GM19193 (cell line): ENCODE measurements around the gene EFNB2.

Experiments used
- POLR2A ChIP-seq: IDR thresholded peaks from 4 replicates; pipeline ENCODE4 v1.6.1; 2011; ENCODE audit not compliant: insufficient read depth, insufficient read length; ENCODE audit errors: extremely low read depth

The EFNB2 gene, protein sequence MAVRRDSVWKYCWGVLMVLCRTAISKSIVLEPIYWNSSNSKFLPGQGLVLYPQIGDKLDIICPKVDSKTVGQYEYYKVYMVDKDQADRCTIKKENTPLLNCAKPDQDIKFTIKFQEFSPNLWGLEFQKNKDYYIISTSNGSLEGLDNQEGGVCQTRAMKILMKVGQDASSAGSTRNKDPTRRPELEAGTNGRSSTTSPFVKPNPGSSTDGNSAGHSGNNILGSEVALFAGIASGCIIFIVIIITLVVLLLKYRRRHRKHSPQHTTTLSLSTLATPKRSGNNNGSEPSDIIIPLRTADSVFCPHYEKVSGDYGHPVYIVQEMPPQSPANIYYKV

DNA sequence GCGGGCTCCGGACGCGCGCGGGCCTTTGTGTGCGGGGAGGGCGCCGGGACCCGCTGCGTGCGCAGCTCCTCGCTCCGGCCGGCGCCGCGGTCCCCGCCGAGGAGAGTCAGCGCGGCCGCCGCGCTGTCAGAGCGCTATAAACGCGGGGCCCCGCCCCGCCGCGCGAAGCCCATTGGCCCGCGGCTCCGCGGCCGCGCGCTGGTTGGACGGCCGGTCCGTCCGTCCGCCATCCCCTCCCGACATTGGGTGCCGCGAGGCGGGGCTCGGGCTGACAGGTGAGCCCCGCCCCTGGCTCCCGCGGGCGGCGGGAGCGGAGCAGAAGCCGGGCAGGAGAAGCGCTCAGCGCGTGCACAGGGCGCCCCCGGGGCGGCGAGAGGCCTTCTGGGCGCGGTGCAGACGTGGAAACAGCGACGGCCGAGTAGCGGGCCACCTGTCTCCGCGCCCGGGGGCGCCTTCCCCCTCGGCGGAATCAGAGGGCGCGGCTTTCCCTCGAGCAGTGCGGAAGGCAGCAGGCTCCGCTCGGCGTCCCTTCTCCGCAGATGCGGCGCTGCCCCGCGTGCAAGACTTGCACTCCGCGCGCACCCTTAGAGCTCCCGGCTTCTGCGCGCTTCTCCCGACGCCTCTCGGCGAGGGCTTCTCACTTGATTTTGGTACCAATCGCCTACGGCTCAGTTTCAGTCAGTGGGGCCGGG is at the start of gene EFNB2:
Gene EFNB2, minus strand, starts transcription at position 111 of the 692 bp plus-strand sequence. CDS start 698 bp downstream, outside the sequence.
- TF ChIP-seq POLR2A, result peak; percentile 73

GRCh38 chr13:106581225-106581624 is 45.8 kb upstream of the EFNB2 start:
- no peak for TF ChIP-seq POLR2A

GRCh38 chr13:106575896-106576295 is 40.4 kb upstream of the EFNB2 start:
- no peak for TF ChIP-seq POLR2A

DNA sequence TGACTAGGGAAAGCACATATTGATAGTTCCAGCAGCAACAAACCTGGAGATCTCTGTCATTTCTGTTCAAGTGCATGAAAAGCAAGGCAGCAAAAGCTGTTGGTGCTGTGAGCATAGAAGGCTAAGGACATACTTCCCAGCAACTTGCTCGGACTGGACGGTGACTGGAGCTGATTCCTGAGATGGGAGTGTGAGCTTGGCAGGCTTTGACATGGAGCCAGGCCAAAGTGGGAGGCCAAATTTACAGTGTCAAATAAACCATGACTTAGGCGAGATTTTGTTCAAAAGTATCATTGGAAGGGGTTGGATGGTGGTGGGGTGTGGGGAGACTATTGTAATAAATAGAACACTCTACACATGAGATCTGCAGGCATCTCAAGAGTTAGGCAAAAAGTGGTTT is 38.4 kb upstream of the EFNB2 start:
- no peak for TF ChIP-seq POLR2A

DNA sequence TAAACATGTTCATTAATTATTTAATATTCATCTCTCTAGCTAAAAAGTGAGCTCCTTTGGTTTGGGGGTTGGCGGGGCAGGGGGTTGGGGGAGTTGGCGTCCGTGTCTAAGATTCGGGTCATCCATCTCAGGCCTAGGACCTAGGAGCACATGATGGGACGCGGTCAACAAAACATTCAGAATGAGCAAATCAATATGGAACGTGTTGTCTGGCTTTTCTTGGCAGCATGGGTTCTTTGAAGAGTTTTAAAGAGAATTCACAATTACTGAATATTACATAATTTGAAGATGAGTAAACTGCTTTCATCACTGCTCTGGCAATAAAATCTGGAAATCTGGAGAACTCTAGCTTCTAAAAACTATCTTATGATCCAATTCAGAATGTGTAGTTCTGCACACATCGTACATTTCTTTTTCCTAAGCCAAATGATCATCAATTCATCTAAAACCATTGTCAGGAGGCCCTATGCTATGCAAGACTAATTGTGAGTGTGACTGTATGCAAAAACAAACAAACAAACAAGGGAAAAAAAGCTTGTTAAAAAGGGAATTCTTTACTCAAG is 37.9 kb upstream of the EFNB2 start:
- no peak for TF ChIP-seq POLR2A

DNA sequence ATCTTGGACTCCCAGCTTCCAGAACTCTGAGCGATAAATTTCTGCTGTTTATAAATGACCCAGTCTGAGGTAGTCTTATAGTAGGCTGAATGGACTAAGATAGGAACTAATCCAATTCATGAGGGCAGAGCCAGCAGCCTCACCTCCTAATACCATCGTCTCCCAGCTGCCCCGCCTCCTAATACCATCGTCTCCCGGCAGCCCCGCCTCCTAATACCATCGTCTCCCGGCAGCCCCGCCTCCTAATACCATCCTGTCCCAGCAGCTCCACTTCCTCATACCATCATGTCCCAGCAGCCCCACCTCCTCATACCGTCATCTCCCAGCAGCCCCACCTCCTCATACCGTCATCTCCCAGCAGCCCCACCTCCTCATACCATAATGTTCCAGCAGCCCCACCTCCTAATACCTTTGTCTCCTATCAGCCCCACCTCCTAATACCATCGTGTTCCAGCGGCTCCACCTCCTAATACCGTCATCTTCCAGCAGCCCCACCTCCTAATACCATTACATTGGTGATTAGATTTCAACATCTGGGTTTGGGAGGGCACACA is 34.9 kb upstream of the EFNB2 start:
- TF ChIP-seq POLR2A, result no peak

GRCh38 chr13:106569233-106570095 is 34.0 kb upstream of the EFNB2 start:
- no peak for TF ChIP-seq POLR2A

DNA sequence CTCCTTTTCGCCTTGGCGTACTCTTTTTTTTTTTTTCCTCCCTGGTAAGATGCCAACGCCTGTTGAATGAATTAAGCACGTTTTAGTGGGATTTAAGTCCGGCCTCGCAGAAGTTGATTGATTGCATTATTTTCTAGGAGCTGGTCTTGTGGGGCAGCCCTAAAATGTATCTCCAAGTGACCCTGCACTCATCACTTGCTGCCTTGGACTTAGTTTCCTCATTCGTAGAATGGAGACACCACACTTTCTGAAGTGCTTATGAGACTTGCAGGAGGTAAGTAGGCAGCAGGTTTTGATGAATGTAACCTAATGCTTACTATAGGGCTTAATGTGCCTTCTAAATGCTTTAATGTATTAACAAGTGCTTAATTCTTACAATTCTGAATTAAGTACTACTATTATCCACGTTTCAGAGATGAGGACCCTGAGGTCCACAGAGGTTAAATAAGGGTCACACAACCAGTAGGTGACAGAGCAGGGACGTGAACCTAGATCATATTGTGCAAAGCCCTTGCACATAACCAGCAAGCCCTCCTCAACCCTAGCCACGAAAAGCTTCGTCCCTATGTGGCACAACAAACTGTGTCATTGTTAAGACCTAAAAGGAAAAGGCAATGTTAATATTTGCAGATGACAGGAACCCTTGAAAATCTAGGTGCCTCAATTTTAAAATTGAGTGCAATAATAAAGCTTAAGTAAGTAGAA is 33.0 kb upstream of the EFNB2 start:
- no peak for TF ChIP-seq POLR2A

- peak; percentile 96 for TF ChIP-seq POLR2A
These were observed 32.2 kb upstream of the EFNB2 start, which contains the start of gene ARGLU1 for GRCh38 chr13:106567474-106568298. ARGLU1 (minus strand) TSS chr13:106568137; CDS start chr13:106567919, 218 bp downstream.

GRCh38 chr13:106566641-106567473 is 31.4 kb upstream of the EFNB2 start:
- TF ChIP-seq POLR2A, result no peak

DNA sequence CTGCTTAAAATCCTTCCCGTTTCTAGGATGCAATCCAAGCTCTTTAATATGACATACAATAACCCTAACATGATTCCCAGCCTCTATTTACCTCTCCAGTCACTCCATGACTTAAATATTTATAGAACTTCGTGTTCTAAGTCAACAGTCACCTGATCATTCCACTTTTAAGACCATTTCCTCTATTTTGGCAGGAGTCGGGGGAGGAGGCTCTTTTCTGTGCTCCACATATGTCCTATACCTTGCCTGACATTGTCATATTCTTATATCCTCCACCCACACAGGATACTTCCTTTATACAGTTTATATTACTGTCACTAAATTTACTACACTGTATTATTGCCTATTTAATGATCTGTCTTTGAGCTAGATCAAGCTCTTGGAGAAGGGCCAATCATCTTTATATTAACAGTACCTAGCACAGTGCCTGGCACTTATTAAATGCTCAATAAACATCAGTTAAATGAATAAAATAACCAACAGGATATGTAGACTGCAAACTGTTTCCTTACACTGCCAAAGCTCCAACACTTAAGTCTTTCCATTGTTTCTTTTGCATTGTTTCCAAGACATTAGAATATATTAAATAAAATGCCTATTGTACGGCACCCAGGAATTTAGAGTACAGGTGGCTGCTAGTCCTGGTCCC is 29.8 kb upstream of the EFNB2 start:
- TF ChIP-seq POLR2A, result no peak

GRCh38 chr13:106562301-106562700 is 26.8 kb upstream of the EFNB2 start:
- no peak for TF ChIP-seq POLR2A
